GM19324 (cell line): Measurements from ENCODE around the gene CALCOCO1.

Source experiments
- ATAC-seq: cut with Tn5 transposase; IDR thresholded peaks from one replicate; pipeline ENCODE4 v1.9.1; 2021; ENCODE audit warnings: mild to moderate bottlenecking, moderate library complexity; ENCODE audit not compliant: unreplicated experiment, low FRiP score

The CALCOCO1 gene

GRCh38 chr12:53674977-53675700, 52.1 kb downstream of the CALCOCO1 start:
- no peak for ATAC-seq

GRCh38 chr12:53670971-53671370, 56.3 kb downstream of the CALCOCO1 start:
- ATAC-seq, result no peak

DNA sequence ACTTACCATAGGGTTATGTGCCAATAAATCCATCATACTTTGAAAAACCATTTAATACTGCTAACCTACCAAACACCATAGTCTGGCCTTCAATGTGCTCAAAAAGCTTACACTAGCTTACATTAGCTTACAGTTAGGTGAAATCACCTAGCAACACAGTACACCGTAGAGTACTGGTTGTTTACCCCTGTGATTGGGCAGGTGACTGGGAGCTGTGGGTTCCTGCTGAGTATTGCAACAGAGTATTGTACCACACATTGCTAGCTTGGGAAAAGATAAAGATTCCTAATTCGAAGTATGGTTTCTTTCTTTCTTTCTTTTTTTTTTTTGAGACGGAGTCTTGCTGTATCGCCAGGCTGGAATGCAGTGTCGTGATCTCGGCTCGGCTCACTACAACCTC, 56.9 kb downstream of the CALCOCO1 start:
- no peak for ATAC-seq

DNA sequence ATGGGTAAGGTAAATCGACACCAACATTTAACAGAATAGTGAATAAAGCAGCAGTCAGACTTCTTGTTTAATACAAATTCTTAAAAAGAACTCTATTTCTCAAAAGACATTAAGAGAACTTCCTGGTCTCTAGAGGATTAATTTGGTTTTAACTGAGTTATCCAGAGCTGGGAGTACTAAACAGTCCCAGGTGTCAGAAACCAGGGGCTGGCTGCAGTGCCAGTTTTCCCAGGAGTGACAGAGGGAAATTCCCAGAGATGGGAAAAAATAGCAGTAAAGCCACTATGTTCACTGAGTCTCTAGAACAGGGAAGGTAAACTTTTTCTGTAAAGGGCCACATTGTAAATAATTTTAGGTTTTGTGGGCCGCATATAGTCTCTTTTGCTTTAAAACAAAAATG, 60.2 kb downstream of the CALCOCO1 start:
- no peak for ATAC-seq

GRCh38 chr12:53664936-53665335, 62.3 kb downstream of the CALCOCO1 start:
- ATAC-seq, result no peak

GRCh38 chr12:53664191-53664590, 63.1 kb downstream of the CALCOCO1 start:
- ATAC-seq, result no peak

DNA sequence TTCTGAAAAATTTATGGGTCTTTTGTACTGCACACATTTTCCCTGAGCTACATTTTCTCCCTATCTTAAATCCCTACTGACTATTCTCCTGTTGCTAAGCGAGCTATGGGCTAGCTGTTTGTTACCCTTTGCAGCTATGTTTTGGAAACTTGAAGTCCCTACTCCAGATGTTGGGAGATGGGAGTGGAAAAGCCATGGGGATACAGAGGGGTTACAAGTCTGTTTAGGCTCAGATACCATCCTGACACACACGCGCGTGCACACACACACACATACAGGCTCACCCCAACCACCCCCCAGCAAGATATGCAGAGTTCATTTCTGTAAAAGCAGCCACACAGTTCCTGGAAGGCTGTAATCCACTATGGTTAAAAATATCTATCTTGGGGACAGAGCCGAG, 67.2 kb downstream of the CALCOCO1 start:
- ATAC-seq, result no peak

- no peak for ATAC-seq
Observed at GRCh38 chr12:53659571-53659981, 67.7 kb downstream of the CALCOCO1 start.

DNA sequence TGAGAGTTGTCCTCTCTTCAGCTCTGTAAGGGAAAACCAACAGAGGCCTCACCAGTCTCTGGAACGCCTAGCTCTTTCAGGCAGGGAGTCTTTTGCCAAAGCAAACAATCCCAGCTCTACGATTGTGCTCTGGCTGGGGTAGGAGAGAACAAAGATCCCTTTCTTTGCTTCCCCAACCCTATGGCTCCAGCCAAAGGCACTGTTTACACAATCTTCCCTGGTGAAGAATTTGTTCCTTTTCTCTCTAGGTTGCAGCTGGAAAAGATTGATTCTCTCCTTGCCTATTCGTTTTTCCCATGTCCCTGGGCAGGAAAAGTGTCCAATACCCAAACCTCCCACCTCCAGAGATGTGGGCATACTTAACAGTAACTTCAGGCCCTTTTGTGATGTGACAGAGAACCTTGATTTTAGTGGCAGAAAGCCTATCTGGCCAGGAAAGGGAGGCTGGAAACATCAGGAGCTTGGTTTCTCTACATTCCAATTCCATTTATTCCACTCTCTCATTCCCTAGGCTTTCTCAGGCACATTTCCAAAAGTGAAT, 68.2 kb downstream of the CALCOCO1 start:
- ATAC-seq, result no peak
